HCT116 (cell line): Measurements from ENCODE around the gene TLR3. TPM values are rescaled to one million over a fixed set of nuclear protein-coding genes. Genes with fewer than 3 reads are reported as not detected.

ENCODE experiments used
- ATAC-seq: fragments of 200-7000 bp; cut with Tn5 transposase; 2 replicates; pipeline ENCODE4 v1.9.1; 2020; ENCODE audit warnings: mild to moderate bottlenecking, moderate library complexity
- BruUV-seq: library from RNA; stranded (reverse); fragments of 400-500 nt; replicated peaks from 2 replicates; lab custom pipeline; 2021; lab: Mats Ljungman, UMichigan
- CTCF ChIA-PET: fragments of 300-600 bp; sonication (Branson Sonifier 250); formaldehyde crosslinking; loops from one replicate; lab custom pipeline; 2021; ENCODE audit warnings: antibody characterized with exemption; lab: Charles Lee
- POLR2A ChIA-PET: fragments of 300-600, 350-600 bp; sonication (Branson Sonifier 250); formaldehyde crosslinking; loops from one replicate; lab custom pipeline; 2021; ENCODE audit warnings: antibody characterized with exemption; lab: Charles Lee
- RAD21 ChIA-PET, 2 experiments: fragments of 300-600 bp; sonication (Branson Sonifier 250); formaldehyde crosslinking; loops; one replicate each; lab custom pipeline; 2023; ENCODE audit warnings: low total read pairs in 2 of 2; ENCODE audit not compliant: uncharacterized antibody in 2 of 2, unreplicated experiment in 2 of 2, low non-redundant PET in 1 of 2; lab: Charles Lee
- DNase-seq: peaks from one replicate; pipeline ENCODE4 v3.0.0-alpha.2; 2010; ENCODE audit warnings: low read depth, low spot score
- H2AFZ ChIP-seq: fragments of 200-600 bp; shearing (Covaris generic), sonication (generic); 2 replicates; pipeline ENCODE4 v1.6.1; 2017; ENCODE audit warnings: low read depth, mixed run types, mixed read lengths, antibody characterized with exemption, low read length; ENCODE audit not compliant: poor library complexity, severe bottlenecking
- H3K27ac ChIP-seq: 2 replicates; pipeline ENCODE4 v1.5.1; 2012; ENCODE audit warnings: low read depth, low read length
- H3K27me3 ChIP-seq: fragments of 200-600 bp; sonication (generic); 2 replicates; pipeline ENCODE4 v1.6.1; 2016; ENCODE audit warnings: mixed run types, low read length, mixed read lengths; ENCODE audit not compliant: insufficient read depth
- H3K36me3 ChIP-seq, 2 experiments: fragments of 200-500 bp in 1 of 2; fragments of 200-600 bp in 1 of 2; sonication (Bioruptor generic) in 1 of 2; sonication (generic) in 1 of 2; 2 replicates each; pipeline versions ENCODE4 v1.5.1 to v1.6.1; 2014 to 2016; ENCODE audit warnings: low read length in 2 of 2, inconsistent platforms in 1 of 2, mixed read lengths in 1 of 2, mixed run types in 1 of 2; ENCODE audit not compliant: insufficient read depth in 2 of 2, control insufficient read depth in 1 of 2
- H3K4me1 ChIP-seq, 2 experiments: fragments of 200-600 bp in 1 of 2; sonication (generic) in 1 of 2; 2 replicates each; pipeline versions ENCODE4 v1.5.1 to v1.6.1; 2012 to 2017; ENCODE audit warnings: low read length in 2 of 2, inconsistent platforms in 1 of 2, mild to moderate bottlenecking in 1 of 2, mixed read lengths in 1 of 2, mixed run types in 1 of 2, moderate library complexity in 1 of 2; ENCODE audit not compliant: insufficient read depth in 2 of 2, control insufficient read depth in 1 of 2
- H3K4me2 ChIP-seq: fragments of 200-600 bp; sonication (generic); 2 replicates; pipeline ENCODE4 v1.6.1; 2017; ENCODE audit warnings: mixed run types, low read length, mixed read lengths
- H3K4me3 ChIP-seq, 2 experiments: fragments of 200-600 bp in 1 of 2; sonication (generic) in 1 of 2; replicated peaks in 1 of 2; 2 replicates each; pipeline ENCODE4 v1.5.1; 2011 to 2016; ENCODE audit warnings: low read length in 2 of 2, control low read depth in 1 of 2, low read depth in 1 of 2, mild to moderate bottlenecking in 1 of 2, mixed read lengths in 1 of 2, mixed run types in 1 of 2
- H3K79me2 ChIP-seq: fragments of 200-600 bp; sonication (generic); 2 replicates; pipeline ENCODE4 v1.6.1; 2017; ENCODE audit warnings: mild to moderate bottlenecking, mixed run types, low read length, moderate library complexity, mixed read lengths; ENCODE audit not compliant: insufficient read depth
- H3K9ac ChIP-seq: fragments of 200-600 bp; sonication (generic); 2 replicates; pipeline ENCODE4 v1.6.1; 2016; ENCODE audit warnings: low read length, mixed read lengths
- H3K9me2 ChIP-seq: fragments of 200-600 bp; sonication (generic), shearing (Covaris generic); 2 replicates; pipeline ENCODE4 v1.6.1; 2017; ENCODE audit warnings: mixed run types, mild to moderate bottlenecking, moderate library complexity; ENCODE audit not compliant: insufficient read depth
- H3K9me3 ChIP-seq, 2 experiments: fragments of 200-500 bp in 1 of 2; fragments of 200-600 bp in 1 of 2; sonication (Bioruptor generic) in 1 of 2; sonication (generic) in 1 of 2; 2 replicates each; pipeline ENCODE4 v1.6.1; 2014 to 2017; ENCODE audit warnings: low read length in 2 of 2, mixed read lengths in 2 of 2, inconsistent platforms in 1 of 2, low read depth in 1 of 2, mild to moderate bottlenecking in 1 of 2, mixed run types in 1 of 2, moderate library complexity in 1 of 2; ENCODE audit not compliant: control insufficient read depth in 1 of 2, insufficient read depth in 1 of 2
- H4K20me1 ChIP-seq: fragments of 200-600 bp; sonication (generic), shearing (Covaris generic); 2 replicates; pipeline ENCODE4 v1.6.1; 2017; ENCODE audit warnings: mixed run types, mild to moderate bottlenecking, moderate library complexity; ENCODE audit not compliant: insufficient read depth
- ELF1 ChIP-seq: IDR thresholded peaks from 2 replicates; pipeline ENCODE4 v1.6.1; 2012; ENCODE audit warnings: low read depth, borderline replicate concordance
- EZH2 ChIP-seq: fragments of 200-600 bp; sonication (generic); IDR thresholded peaks from 2 replicates; pipeline ENCODE4 v1.6.1; 2017; ENCODE audit warnings: antibody characterized with exemption, mixed run types
- FOSL1 ChIP-seq: IDR thresholded peaks from 2 replicates; pipeline ENCODE4 v1.6.1; 2012; ENCODE audit warnings: low read depth
- JUND ChIP-seq: IDR thresholded peaks from 2 replicates; pipeline ENCODE4 v1.6.1; 2012
- POLR2A ChIP-seq: IDR thresholded peaks from 2 replicates; pipeline ENCODE4 v1.7.0; 2011; ENCODE audit warnings: borderline replicate concordance; ENCODE audit not compliant: insufficient read depth, insufficient read length; ENCODE audit errors: extremely low read depth
- RAD21 ChIP-seq: IDR thresholded peaks from 2 replicates; pipeline ENCODE4 v1.6.1; 2012; ENCODE audit warnings: low read depth, mild to moderate bottlenecking
- SIN3A ChIP-seq: IDR thresholded peaks from 2 replicates; pipeline ENCODE4 v1.6.1; 2012; ENCODE audit warnings: low read depth
- SP1 ChIP-seq: IDR thresholded peaks from 2 replicates; pipeline ENCODE4 v1.6.1; 2012; ENCODE audit warnings: low read depth
- SRF ChIP-seq: IDR thresholded peaks from 2 replicates; pipeline ENCODE4 v1.6.1; 2012; ENCODE audit warnings: low read depth
- ZFX ChIP-seq: fragments of 450-650 bp; IDR thresholded peaks from 2 replicates; pipeline ENCODE4 v1.6.1; 2017
- ZNF274 ChIP-seq: fragments of 200-500 bp; sonication (Bioruptor generic); IDR thresholded peaks from 2 replicates; pipeline ENCODE4 v1.6.1; 2014; ENCODE audit warnings: mild to moderate bottlenecking, low read depth, low read length, inconsistent platforms
- intact Hi-C: fragments of 100-400 bp; cut with micrococcal nuclease; formaldehyde crosslinking; loops from 2 replicates; pipeline ENCODE4 v1.10.0; 2022
- total RNA-seq: library from RNA; stranded (reverse); gene quantifications from one replicate; pipeline ENCODE4 v1.2.1, GENCODE V29; 2021; ENCODE audit not compliant: unreplicated experiment
- TF ChIP-seq, protein P1 (sequence below), 3 experiments: fragments of 200-600 bp in 1 of 3; sonication (generic) in 1 of 3; IDR thresholded peaks in 2 of 3; conservative IDR thresholded peaks in 1 of 3; 2 replicates each; pipeline ENCODE4 v1.5.1; 2012 to 2017; ENCODE audit warnings: low read depth in 2 of 3, low read length in 2 of 3, antibody characterized with exemption in 1 of 3, borderline replicate concordance in 1 of 3, control low read depth in 1 of 3, mild to moderate bottlenecking in 1 of 3, mixed read lengths in 1 of 3, mixed run types in 1 of 3, moderate library complexity in 1 of 3; ENCODE audit not compliant: insufficient read depth in 1 of 3
- TF ChIP-seq, protein P2 (sequence below): IDR thresholded peaks from 2 replicates; pipeline ENCODE4 v1.6.1; 2011; ENCODE audit warnings: mild to moderate bottlenecking, low read length, moderate library complexity; ENCODE audit not compliant: insufficient replicate concordance; ENCODE audit errors: extremely low read depth
- TF ChIP-seq, protein P3 (sequence below): IDR thresholded peaks from 2 replicates; pipeline ENCODE4 v1.6.1; 2012

Gene TLR3
- total RNA-seq, 1 experiment from 2014 or later, result 1.3 TPM

DNA sequence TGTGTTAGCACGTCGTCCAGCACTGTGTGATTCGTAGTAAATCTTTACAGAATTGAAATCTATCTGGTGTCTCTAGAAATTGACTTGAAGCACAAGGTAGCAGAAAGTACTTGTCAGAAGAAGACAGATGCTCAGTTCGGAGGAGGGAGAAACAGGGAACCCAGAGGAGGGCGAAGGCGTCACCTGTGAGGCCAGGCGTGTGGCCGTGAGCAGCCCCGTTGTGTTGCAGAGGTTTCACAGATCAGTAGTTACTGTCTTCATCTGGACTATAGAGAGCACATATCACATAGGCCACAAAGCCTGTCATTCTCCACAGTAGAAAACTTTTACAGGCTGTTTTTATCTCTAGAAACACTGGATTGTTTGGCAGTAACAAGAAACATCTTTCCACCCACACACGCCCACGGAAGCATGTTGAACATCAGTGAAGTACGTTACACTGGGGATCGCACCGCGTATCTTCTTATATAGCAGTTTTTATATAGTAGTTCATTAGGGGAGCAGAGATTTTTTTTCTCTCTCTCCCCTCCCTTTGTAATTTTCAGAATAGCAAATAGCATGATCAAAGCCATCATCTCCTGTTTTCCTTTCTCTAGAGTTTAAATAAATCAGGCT, 48.1 kb upstream of the TLR3 start:
- ATAC-seq, result no peak
- Histone ChIP-seq H2AFZ (no peak overlapping the region), H3K36me3 (no peaks in the 10 kb centered on the region), H3K79me2 (no peaks in the 10 kb centered on the region), H3K4me1 (no peaks in the 10 kb centered on the region), H3K27ac (no peak overlapping the region), H3K4me2 (no peak overlapping the region), H3K9ac (no peak overlapping the region), H4K20me1 (no peaks in the 10 kb centered on the region)
- intact Hi-C loops, result loop anchor here (5.0 kb wide), 1 partner anchor 379 kb away; no protein-coding TSS in a partner anchor
- CTCF ChIA-PET, result interaction anchor here (1.0 to 2.0 kb wide), 3 partner anchors 116 to 422 kb away, joined by 3 to 34 read pairs (median 8); no protein-coding TSS in a partner anchor
- RAD21 ChIA-PET, result interaction anchor here in 1 of 2 experiments (1.0 kb wide), 1 partner anchor 380 kb away, joined by 4 read pairs; no protein-coding TSS in a partner anchor
- POLR2A ChIA-PET, result no interaction called here
- TF ChIP-seq SRF, result no peak
- no peak for TF ChIP-seq ELF1
- TF ChIP-seq ZFX, result no peak
- TF ChIP-seq SIN3A, result no peak
- TF ChIP-seq SP1, result no peak
- TF ChIP-seq, protein P1, sequence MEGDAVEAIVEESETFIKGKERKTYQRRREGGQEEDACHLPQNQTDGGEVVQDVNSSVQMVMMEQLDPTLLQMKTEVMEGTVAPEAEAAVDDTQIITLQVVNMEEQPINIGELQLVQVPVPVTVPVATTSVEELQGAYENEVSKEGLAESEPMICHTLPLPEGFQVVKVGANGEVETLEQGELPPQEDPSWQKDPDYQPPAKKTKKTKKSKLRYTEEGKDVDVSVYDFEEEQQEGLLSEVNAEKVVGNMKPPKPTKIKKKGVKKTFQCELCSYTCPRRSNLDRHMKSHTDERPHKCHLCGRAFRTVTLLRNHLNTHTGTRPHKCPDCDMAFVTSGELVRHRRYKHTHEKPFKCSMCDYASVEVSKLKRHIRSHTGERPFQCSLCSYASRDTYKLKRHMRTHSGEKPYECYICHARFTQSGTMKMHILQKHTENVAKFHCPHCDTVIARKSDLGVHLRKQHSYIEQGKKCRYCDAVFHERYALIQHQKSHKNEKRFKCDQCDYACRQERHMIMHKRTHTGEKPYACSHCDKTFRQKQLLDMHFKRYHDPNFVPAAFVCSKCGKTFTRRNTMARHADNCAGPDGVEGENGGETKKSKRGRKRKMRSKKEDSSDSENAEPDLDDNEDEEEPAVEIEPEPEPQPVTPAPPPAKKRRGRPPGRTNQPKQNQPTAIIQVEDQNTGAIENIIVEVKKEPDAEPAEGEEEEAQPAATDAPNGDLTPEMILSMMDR (IDR thresholded peaks at IDR 0.05 in 2 of 3, conservative IDR thresholded peaks at IDR 0.05 in 1 of 3; ENCODE audit: borderline replicate concordance in 1 of 3, insufficient read depth in 1 of 3, low read depth in 2 of 3, low read length in 2 of 3), result no peak
- TF ChIP-seq, protein P2, sequence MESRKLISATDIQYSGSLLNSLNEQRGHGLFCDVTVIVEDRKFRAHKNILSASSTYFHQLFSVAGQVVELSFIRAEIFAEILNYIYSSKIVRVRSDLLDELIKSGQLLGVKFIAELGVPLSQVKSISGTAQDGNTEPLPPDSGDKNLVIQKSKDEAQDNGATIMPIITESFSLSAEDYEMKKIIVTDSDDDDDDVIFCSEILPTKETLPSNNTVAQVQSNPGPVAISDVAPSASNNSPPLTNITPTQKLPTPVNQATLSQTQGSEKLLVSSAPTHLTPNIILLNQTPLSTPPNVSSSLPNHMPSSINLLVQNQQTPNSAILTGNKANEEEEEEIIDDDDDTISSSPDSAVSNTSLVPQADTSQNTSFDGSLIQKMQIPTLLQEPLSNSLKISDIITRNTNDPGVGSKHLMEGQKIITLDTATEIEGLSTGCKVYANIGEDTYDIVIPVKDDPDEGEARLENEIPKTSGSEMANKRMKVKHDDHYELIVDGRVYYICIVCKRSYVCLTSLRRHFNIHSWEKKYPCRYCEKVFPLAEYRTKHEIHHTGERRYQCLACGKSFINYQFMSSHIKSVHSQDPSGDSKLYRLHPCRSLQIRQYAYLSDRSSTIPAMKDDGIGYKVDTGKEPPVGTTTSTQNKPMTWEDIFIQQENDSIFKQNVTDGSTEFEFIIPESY, result no peak
- no peak for TF ChIP-seq RAD21
- TF ChIP-seq EZH2, result no peak
- TF ChIP-seq, protein P3, sequence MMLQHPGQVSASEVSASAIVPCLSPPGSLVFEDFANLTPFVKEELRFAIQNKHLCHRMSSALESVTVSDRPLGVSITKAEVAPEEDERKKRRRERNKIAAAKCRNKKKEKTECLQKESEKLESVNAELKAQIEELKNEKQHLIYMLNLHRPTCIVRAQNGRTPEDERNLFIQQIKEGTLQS, result no peak
- TF ChIP-seq JUND, result no peak
- TF ChIP-seq ZNF274, result no peak
- no peak for TF ChIP-seq POLR2A
- TF ChIP-seq FOSL1, result no peak
- TF ChIP-seq, all 23 proteins: peak for 0
- Histone ChIP-seq H3K9me3 (no peaks in the 10 kb centered on the region), H3K4me3 (no peak overlapping the region), H3K9me2 (no peaks in the 10 kb centered on the region), H3K27me3 (no peaks in the 10 kb centered on the region)
- no peak for DNase-seq
- BruUV-seq, result no TSS peak
